ENCODE results near the gene IFFO2.

GRCh38 chr1:18878538-18879214 is 77.8 kb downstream of the IFFO2 start:
- TF ChIP-seq CTCF (IDR thresholded peaks at IDR 0.05) (no peak), POLR2A (IDR thresholded peaks at IDR 0.05) (no peak)
